ENCODE measurements around the gene KISS1.
A peak's percentile ranks its signal among the peaks of the same experiment; 100 is the strongest.

Gene KISS1

DNA sequence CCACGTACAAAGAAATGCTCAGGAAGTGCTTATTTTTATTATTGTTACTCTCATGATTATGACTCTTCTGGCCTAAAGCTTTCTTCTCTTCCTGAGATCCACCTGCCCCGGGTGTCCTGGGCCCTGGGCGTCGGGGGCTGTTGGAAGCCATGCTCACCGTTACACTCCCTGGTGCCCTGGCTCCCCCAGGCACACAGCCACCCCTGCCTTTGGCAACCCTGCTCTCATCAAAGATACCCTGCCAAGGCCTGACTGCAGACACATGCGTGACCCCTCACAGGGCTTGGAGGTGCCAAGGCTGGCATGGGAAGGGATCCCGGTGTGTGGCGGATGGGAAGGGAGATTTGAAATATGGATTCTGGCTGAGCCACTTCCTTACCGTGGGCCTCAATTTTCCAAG is 3.3 kb upstream of the KISS1 start:
- H3K4me3 ChIP-seq (ENCODE audit: low read depth, low read length): no peak overlapping the region
- no peak for TF ChIP-seq POLR2A (IDR thresholded peaks at IDR 0.05; ENCODE audit: extremely low read depth, insufficient read length)
- no peak for DNase-seq (ENCODE audit: low read depth)

GRCh38 chr1:204198348-204199340 is 2.4 kb upstream of the KISS1 start:
- no peak overlapping the region for H3K4me3 ChIP-seq (ENCODE audit: low read depth, low read length)
- no peak for TF ChIP-seq CTCF (IDR thresholded peaks at IDR 0.05; ENCODE audit: low read depth, low read length)
- no peak for TF ChIP-seq MYC (IDR thresholded peaks at IDR 0.05; ENCODE audit: low read depth, low read length)
- TF ChIP-seq MAX (IDR thresholded peaks at IDR 0.05; ENCODE audit: low read depth, low read length): no peak
- no peak for TF ChIP-seq POLR2A (IDR thresholded peaks at IDR 0.05; ENCODE audit: extremely low read depth, insufficient read length)
- no peak for DNase-seq (ENCODE audit: low read depth)

DNA sequence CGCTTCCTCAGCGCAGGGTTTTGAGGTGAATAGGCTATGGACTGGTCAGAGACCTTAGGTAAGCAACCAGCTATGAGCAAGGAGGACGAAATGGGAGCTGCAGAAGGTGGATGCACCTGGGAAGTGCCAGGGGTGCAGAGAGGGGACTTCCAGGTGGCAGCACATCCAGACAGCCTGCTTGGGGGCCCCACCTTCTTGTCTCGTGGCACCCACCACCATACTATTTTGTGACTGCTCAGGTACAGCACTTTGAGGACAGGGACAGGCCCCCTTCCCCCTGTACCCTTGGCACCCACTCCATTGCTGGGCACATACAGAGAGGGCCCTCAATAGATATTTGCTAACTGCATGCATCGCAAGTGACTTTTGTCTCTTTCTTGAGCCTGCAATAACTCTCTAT is 777 bp upstream of the KISS1 start:
- TF ChIP-seq POLR2A (IDR thresholded peaks at IDR 0.05; ENCODE audit: extremely low read depth, insufficient read length) (no peak), MAX (IDR thresholded peaks at IDR 0.05; ENCODE audit: low read depth, low read length) (no peak), MYC (IDR thresholded peaks at IDR 0.05; ENCODE audit: low read depth, low read length) (no peak), CTCF (IDR thresholded peaks at IDR 0.05; ENCODE audit: low read depth, low read length) (no peak)
- DNase-seq (ENCODE audit: low read depth): no peak
- no peak overlapping the region for H3K4me3 ChIP-seq (ENCODE audit: low read depth, low read length)

- DNase-seq (ENCODE audit: low read depth): peak; percentile 8
- H3K4me3 ChIP-seq (ENCODE audit: low read depth, low read length): no peak overlapping the region
- TF ChIP-seq MAX (IDR thresholded peaks at IDR 0.05; ENCODE audit: low read depth, low read length) (no peak), POLR2A (IDR thresholded peaks at IDR 0.05; ENCODE audit: extremely low read depth, insufficient read length) (no peak)
Measured at GRCh38 chr1:204194771-204195170, 1.5 kb downstream of the KISS1 start.

GRCh38 chr1:204194080-204194479 is 2.2 kb downstream of the KISS1 start:
- TF ChIP-seq POLR2A (IDR thresholded peaks at IDR 0.05; ENCODE audit: extremely low read depth, insufficient read length) (no peak), MAX (IDR thresholded peaks at IDR 0.05; ENCODE audit: low read depth, low read length) (no peak), CTCF (IDR thresholded peaks at IDR 0.05; ENCODE audit: low read depth, low read length) (no peak), MYC (IDR thresholded peaks at IDR 0.05; ENCODE audit: low read depth, low read length) (no peak)
- DNase-seq (ENCODE audit: low read depth): no peak
- no peak overlapping the region for H3K4me3 ChIP-seq (ENCODE audit: low read depth, low read length)

DNA sequence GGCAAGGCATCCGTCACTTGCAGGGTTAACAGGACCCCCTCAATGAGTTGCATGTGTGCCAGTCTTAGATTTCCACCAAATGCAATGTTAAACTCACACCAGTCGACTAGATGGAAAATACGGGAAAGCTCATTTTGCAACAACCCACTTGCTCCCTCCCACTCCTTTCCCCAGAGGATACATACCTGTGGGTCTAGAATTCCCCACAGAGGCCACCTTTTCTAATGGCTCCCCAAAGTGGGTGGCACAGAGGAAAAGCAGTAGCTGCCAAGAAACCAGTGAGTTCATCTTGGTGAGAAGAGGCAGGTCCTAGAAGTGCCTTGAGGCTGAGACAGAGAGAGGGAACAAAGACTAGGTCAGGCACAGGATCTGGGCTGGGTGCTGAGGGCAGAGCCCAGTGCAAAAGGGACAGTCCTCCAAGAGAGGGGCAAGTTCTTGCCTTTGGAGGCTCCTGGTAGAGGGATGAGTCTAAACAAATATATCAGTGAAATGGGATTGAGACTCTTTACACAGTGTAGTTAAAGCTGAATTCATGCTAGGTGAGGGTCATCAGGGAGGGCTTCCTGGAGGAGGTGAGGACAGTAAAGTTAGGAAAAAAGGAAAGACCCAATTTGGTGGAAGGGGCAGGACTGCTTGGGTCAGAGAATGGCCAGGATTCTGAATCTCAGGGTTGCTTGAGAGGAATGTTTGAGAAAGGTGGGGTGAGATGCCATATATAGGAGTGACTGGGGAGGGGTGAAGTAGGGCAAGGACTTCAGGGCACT is 3.5 kb downstream of the KISS1 start:
- TF ChIP-seq POLR2A (IDR thresholded peaks at IDR 0.05; ENCODE audit: extremely low read depth, insufficient read length) (no peak), MYC (IDR thresholded peaks at IDR 0.05; ENCODE audit: low read depth, low read length) (no peak), MAX (IDR thresholded peaks at IDR 0.05; ENCODE audit: low read depth, low read length) (no peak), CTCF (IDR thresholded peaks at IDR 0.05; ENCODE audit: low read depth, low read length) (no peak)

More for the DNA sequence above, 3.5 kb downstream of the KISS1 start:
- no peak for DNase-seq (ENCODE audit: low read depth)
- H3K4me3 ChIP-seq (ENCODE audit: low read depth, low read length): no peak overlapping the region
